Activated CD8-positive, alpha-beta T cell treated with anti-CD3 and anti-CD28 coated beads for 36 hours (primary cell): Measurements from ENCODE around the gene GPA33. TPM values are rescaled to one million over a fixed set of nuclear protein-coding genes. Genes with fewer than 3 reads are reported as not detected.

Experiments used
- ATAC-seq: fragments of 200-7000 bp; cut with Tn5 transposase; one replicate; pipeline ENCODE4 v1.10.0; 2021; ENCODE audit warnings: mild to moderate bottlenecking, moderate library complexity
- CTCF ChIA-PET: fragments of 350-600 bp; sonication (Branson Sonifier 250); formaldehyde crosslinking; loops from one replicate; lab custom pipeline; 2021; ENCODE audit warnings: antibody characterized with exemption; lab: Charles Lee
- POLR2A ChIA-PET: fragments of 350-600 bp; sonication (Branson Sonifier 250); formaldehyde crosslinking; loops from one replicate; lab custom pipeline; 2021; ENCODE audit warnings: antibody characterized with exemption; lab: Charles Lee
- DNase-seq: peaks from one replicate; pipeline ENCODE4 v3.0.0-alpha.2; 2020
- H3K27ac Mint-ChIP-seq: one replicate; pipeline ENCODE4 v1.8.0; 2021; ENCODE audit warnings: mild to moderate bottlenecking, mixed read lengths
- H3K27me3 Mint-ChIP-seq: one replicate; pipeline ENCODE4 v1.8.0; 2021; ENCODE audit warnings: mixed read lengths
- H3K36me3 Mint-ChIP-seq: one replicate; pipeline ENCODE4 v1.8.0; 2021; ENCODE audit warnings: low read depth, mixed read lengths
- H3K4me1 Mint-ChIP-seq: one replicate; pipeline ENCODE4 v1.8.0; 2021; ENCODE audit warnings: low read depth, mixed read lengths
- H3K4me3 Mint-ChIP-seq: one replicate; pipeline ENCODE4 v1.8.0; 2021; ENCODE audit warnings: mild to moderate bottlenecking, moderate library complexity, mixed read lengths
- H3K9me3 Mint-ChIP-seq: one replicate; pipeline ENCODE4 v1.8.0; 2021; ENCODE audit warnings: mixed read lengths
- CTCF ChIP-seq: fragments of 200-600 bp; IDR thresholded peaks from one replicate; pipeline ENCODE4 v1.8.0; 2022; ENCODE audit warnings: antibody characterized with exemption, mild to moderate bottlenecking
- intact Hi-C: fragments of 100-400 bp; cut with micrococcal nuclease; formaldehyde crosslinking; loops from one replicate; pipeline ENCODE4 v1.10.0; 2022
- total RNA-seq, 2 experiments: library from RNA; stranded (reverse); gene quantifications; one replicate each; pipeline ENCODE4 v1.2.3, GENCODE V29; 2021

GPA33 gene
- total RNA-seq, 2 experiments from 2014 or later = 0.25 TPM; not detected in 1

DNA sequence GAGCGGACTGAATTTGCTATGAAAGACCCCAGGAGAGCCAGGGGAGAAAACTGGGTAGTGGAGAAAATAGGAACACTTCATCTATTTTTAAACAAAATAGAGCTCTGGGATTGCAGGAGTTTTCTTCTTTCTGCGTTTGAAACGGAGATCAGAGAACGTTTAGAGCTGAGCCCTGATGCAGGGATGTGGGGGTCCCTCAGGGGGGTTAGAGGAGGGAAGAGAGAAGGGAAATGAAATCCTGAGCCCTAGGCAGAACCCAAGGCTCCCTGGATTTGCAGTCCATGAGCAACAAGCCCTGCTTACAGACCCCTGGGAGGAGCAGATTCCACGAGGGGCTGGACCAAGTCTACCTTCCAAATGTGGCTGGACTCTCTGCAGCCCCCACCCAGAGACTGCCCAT lies 25.5 kb upstream of the GPA33 start:
- no peaks in the 10 kb centered on the region for H3K36me3 Mint-ChIP-seq
- DNase-seq = no peak
- H3K27ac Mint-ChIP-seq = no peak overlapping the region

GRCh38 chr1:167114725-167115124 lies 24.5 kb upstream of the GPA33 start:
- Mint-ChIP-seq H3K4me3 (no peak overlapping the region), H3K27me3 (peaks cover 2% of the 10 kb centered on the region), H3K36me3 (no peaks in the 10 kb centered on the region), H3K27ac (no peak overlapping the region), H3K4me1 (peaks cover 11% of the 10 kb centered on the region), H3K9me3 (peaks cover 7% of the 10 kb centered on the region)
- intact Hi-C loops = no loop called here
- POLR2A ChIA-PET = no interaction called here
- ATAC-seq = no peak
- CTCF ChIA-PET = interaction anchor here (1.3 kb wide), 1 partner anchor 55 kb away, joined by 3 read pairs; no protein-coding TSS in a partner anchor
- no peak for DNase-seq
- no peak for TF ChIP-seq CTCF

More for the DNA sequence above, 25.5 kb upstream of the GPA33 start:
- TF ChIP-seq CTCF = no peak
- Mint-ChIP-seq H3K4me3 (no peak overlapping the region), H3K4me1 (peaks cover 2% of the 10 kb centered on the region), H3K27me3 (peaks cover 7% of the 10 kb centered on the region), H3K9me3 (no peaks in the 10 kb centered on the region)
- CTCF ChIA-PET = interaction anchor here (1.2 to 1.4 kb wide), 3 partner anchors 9 to 55 kb away, joined by 3 to 7 read pairs (median 3); no protein-coding TSS in a partner anchor
- intact Hi-C loops = no loop called here
- POLR2A ChIA-PET = no interaction called here
- ATAC-seq = no peak

DNA sequence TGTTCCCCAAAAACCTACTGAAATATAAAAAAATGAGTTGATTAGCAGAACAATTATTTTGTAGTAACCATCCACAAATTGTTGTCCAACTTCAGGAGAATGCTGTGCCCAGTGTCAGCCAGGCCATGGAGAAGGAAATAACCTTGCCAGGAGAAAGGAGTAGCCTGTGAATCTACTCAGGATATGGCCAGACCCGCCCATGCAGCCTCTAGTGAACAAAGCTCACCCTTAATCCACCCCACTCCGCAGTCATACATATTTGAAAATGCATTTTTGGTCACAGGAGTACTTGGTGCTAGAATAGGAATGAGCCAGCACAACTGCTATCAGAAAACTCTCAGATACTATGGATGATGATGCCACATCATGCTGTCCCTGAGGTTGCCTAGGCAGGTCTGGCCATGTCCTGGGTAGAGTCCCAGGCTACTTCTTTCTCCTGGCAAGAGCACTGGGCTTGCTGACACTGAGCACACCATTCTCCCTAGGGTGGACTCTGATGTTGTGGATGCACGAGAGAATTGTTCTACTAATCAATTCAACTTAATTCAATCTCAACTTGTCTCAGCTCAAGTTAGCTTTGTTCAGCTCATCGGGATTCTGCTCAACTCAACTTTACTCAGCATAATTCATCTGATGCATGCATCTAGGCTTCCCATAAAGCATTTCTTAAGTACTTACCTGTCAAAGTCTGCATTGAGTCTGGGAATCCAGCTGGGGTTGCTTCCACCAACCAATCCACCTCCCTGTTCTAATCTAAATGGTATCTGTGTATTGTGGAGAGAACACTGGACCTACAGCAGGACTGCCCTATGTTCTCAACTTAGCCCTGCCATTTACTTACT lies 21.9 kb upstream of the GPA33 start:
- Mint-ChIP-seq H3K4me1 (peaks cover 23% of the 10 kb centered on the region), H3K4me3 (no peak overlapping the region), H3K27ac (no peak overlapping the region), H3K36me3 (no peaks in the 10 kb centered on the region), H3K27me3 (no peaks in the 10 kb centered on the region), H3K9me3 (peaks cover 7% of the 10 kb centered on the region)
- no peak for TF ChIP-seq CTCF
- ChIA-PET CTCF (interaction anchor here (1.1 to 1.4 kb wide), 2 partner anchors 45 to 53 kb away, joined by 4 read pairs; no protein-coding TSS in a partner anchor), POLR2A (no interaction called here)
- DNase-seq (no peak), ATAC-seq (no peak)
- intact Hi-C loops = no loop called here

DNA sequence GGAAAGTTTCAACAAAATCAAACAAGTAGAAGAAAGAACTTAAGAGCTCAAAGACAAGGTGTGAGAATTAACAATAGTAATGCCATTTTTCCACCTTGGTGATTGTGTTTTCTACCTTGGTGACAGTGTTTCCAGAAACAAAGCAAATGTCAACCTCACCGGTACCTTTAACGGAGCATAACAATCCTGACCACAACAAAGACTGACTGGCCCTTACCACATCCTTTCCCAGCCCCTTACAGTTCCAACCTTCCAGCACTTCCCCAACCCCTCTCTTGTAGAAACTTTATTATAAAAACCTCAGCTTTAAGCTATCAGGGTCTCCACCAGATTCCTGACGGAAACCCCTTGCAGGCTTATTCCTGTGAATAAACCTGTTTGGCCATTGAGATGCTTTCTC lies 20.4 kb upstream of the GPA33 start:
- CTCF ChIA-PET = interaction anchor here (0.9 to 2.9 kb wide), 5 partner anchors 14 to 109 kb away, joined by 3 to 14 read pairs (median 3); no protein-coding TSS in a partner anchor
- TF ChIP-seq CTCF = no peak
- Mint-ChIP-seq H3K36me3 (no peaks in the 10 kb centered on the region), H3K27ac (peak overlapping the region; percentile 55), H3K27me3 (no peaks in the 10 kb centered on the region), H3K4me3 (no peak overlapping the region), H3K9me3 (peaks cover 7% of the 10 kb centered on the region), H3K4me1 (peaks cover 25% of the 10 kb centered on the region)
- peak; percentile 59 for DNase-seq
- intact Hi-C loops = no loop called here
- ATAC-seq = peak; percentile 75
- POLR2A ChIA-PET = interaction anchor here (0.7 kb wide), 1 partner anchor 66 kb away, joined by 3 read pairs; no protein-coding TSS in a partner anchor

- POLR2A ChIA-PET = interaction anchor here (1.4 kb wide), 1 partner anchor 8 kb away, joined by 3 read pairs; no protein-coding TSS in a partner anchor
These were observed 18.9 kb upstream of the GPA33 start for GRCh38 chr1:167109125-167109524.

More at GRCh38 chr1:167109125-167109524, 18.9 kb upstream of the GPA33 start:
- CTCF ChIA-PET = interaction anchor here (0.8 to 2.9 kb wide), 5 partner anchors 9 to 111 kb away, joined by 3 to 14 read pairs (median 4); partner anchors contain the start of gene POU2F1
- Mint-ChIP-seq H3K27me3 (no peaks in the 10 kb centered on the region), H3K9me3 (peaks cover 7% of the 10 kb centered on the region), H3K4me3 (no peak overlapping the region), H3K36me3 (no peaks in the 10 kb centered on the region), H3K4me1 (peaks cover 39% of the 10 kb centered on the region), H3K27ac (peak overlapping the region; percentile 44)
- DNase-seq (no peak), ATAC-seq (no peak)
- intact Hi-C loops = no loop called here
- TF ChIP-seq CTCF = no peak
